ENCODE data around the gene ZEB1. TPM values are rescaled to one million over a fixed set of nuclear protein-coding genes. Genes with fewer than 3 reads are reported as not detected.

Gene ZEB1
- total and polyA plus RNA-seq, 7 donors: 5.5 to 255 (median 215) TPM

- WGBS, 2 donors: 39 to 70% methylated on average over 2 of the region's 2 CpGs
- Histone ChIP-seq H3K27ac (no peak overlapping the region), H3K9me3 (peaks cover 0 to 3% (median 0%) of the 10 kb centered on the region in 4 donors), H3K27me3 (no peaks in the 10 kb centered on the region), H3K4me3 (no peak overlapping the region), H3K4me1 (no peaks in the 10 kb centered on the region), H3K36me3 (no peaks in the 10 kb centered on the region)
- intact Hi-C loops (cut with DNase I): no loop called here
- no peak for DNase-seq
- no peak for TF ChIP-seq EP300 (IDR thresholded peaks at IDR 0.05)
- TF ChIP-seq POLR2AphosphoS5 (IDR thresholded peaks at IDR 0.05): no peak
- TF ChIP-seq CTCF (IDR thresholded peaks at IDR 0.05): no peak
- TF ChIP-seq POLR2A (IDR thresholded peaks at IDR 0.05): no peak
These were observed 255.6 kb downstream of the ZEB1 start for GRCh38 chr10:31574577-31574976.

- H3K9me3 ChIP-seq: peaks cover 0 to 1% (median 0%) of the 10 kb centered on the region in 4 donors
- peaks cover 0 to 17% (median 15%) of the 10 kb centered on the region in 4 donors for H3K4me1 ChIP-seq
- H3K4me3 ChIP-seq: no peak overlapping the region
- intact Hi-C loops (cut with DNase I): no loop called here
- TF ChIP-seq EP300 (IDR thresholded peaks at IDR 0.05) (no peak), POLR2AphosphoS5 (IDR thresholded peaks at IDR 0.05) (no peak)
- DNase-seq: no peak
- H3K27ac ChIP-seq: no peak overlapping the region
- H3K27me3 ChIP-seq: no peaks in the 10 kb centered on the region
- no peaks in the 10 kb centered on the region for H3K36me3 ChIP-seq
- 72 to 76% methylated on average over 3 of the region's 3 CpGs for WGBS, 2 donors
These were observed 259.3 kb downstream of the ZEB1 start for GRCh38 chr10:31578181-31578852.

GRCh38 chr10:31578951-31579350 is 259.9 kb downstream of the ZEB1 start:
- intact Hi-C loops (cut with DNase I): no loop called here
- H3K27me3 ChIP-seq: no peaks in the 10 kb centered on the region
- H3K9me3 ChIP-seq: peaks cover 0 to 1% (median 0%) of the 10 kb centered on the region in 4 donors
- H3K4me1 ChIP-seq: peaks cover 0 to 23% (median 20%) of the 10 kb centered on the region in 4 donors
- TF ChIP-seq POLR2AphosphoS5 (IDR thresholded peaks at IDR 0.05) (no peak), EP300 (IDR thresholded peaks at IDR 0.05) (no peak), POLR2A (IDR thresholded peaks at IDR 0.05) (no peak), CTCF (IDR thresholded peaks at IDR 0.05) (no peak)
- no peak overlapping the region for H3K27ac ChIP-seq
- DNase-seq: no peak
- no peaks in the 10 kb centered on the region for H3K36me3 ChIP-seq
- H3K4me3 ChIP-seq: no peak overlapping the region
- 90% methylated on average over 4 of the region's 4 CpGs for WGBS, 2 donors

Small RNAs within 50 kb of the gene (small RNA-seq; reads per million reads assigned to genes)
- 0 reads per million in 3 donors for gene SPTLC1P1

All from sigmoid colon (tissue), 7 donors.